ENCODE results near the gene RPUSD3. TPM values are rescaled to one million over a fixed set of nuclear protein-coding genes. Genes with fewer than 3 reads are reported as not detected.
A peak's percentile ranks its signal among the peaks of the same experiment; 100 is the strongest.

The RPUSD3 gene
- total RNA-seq, 1 experiment from 2014 or later = 30.5 TPM

DNA sequence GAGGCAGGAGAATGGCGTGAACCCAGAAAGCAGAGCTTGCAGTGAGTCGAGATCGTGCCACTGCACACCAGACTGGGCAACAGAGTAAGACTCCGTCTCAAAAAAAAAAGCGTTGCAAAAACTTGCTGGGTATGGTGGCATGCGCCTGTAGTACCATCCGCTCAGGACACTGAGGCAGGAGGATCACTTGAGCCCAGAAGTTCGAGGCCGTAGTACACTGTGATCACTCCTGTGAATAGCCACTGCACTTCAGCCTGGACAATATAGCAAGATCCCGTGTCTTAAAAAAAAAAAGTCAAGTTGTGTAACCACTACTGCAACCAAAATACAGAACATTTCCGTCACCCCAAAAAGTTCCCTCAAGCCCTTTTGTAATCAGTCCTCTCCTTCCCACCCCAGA lies 49.4 kb downstream of the RPUSD3 start:
- Histone ChIP-seq H3K9me3 (replicated peaks) (no peaks in the 10 kb centered on the region), H3K4me1 (replicated peaks) (peaks cover 12% of the 10 kb centered on the region)

DNA sequence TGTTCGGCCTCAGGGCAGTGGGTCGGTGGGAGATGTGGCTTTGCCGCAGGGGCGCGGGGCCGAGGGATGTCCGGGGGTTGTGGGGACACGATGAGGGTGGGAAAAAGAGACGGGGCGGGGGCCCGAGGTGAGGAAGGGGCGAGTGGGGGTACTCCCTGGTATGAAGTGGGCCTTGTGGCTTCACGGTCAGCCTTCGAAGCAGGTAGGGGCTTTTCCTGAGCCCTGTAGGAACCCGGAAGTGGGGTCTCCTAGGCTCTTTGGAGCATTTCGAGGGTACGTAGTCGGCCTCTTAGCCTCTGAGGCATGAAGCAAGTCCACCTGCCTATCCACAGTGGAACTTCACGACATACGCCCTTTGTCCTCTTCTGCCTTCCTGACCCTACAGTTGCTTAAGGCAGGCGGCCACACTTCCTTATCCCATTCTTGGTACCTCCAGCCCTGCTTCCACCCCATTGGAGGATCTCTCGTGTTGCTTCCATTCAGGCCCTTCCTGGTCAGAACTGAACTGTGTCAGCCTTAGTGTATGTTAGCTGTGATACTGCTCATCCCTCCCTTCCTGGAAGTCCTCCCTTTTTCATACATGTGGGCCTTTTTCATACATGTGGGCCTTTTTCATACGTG lies 50.5 kb downstream of the RPUSD3 start:
- Histone ChIP-seq H3K36me3 (peaks cover 76% of the 10 kb centered on the region), H3K4me3 (peak overlapping the region; percentile 69), H3K27me3 (replicated peaks) (no peaks in the 10 kb centered on the region), H3K4me1 (replicated peaks) (peaks cover 12% of the 10 kb centered on the region), H3K27ac (peak overlapping the region; percentile 98), H3K9me3 (replicated peaks) (no peaks in the 10 kb centered on the region)
- DNase-seq (ENCODE audit: low read depth in 1 of 2, low spot score in 2 of 2) = peak in 1 of 2 experiments; percentile 27

More for the DNA sequence above, 49.4 kb downstream of the RPUSD3 start:
- H3K36me3 ChIP-seq = peaks cover 81% of the 10 kb centered on the region
- no peak overlapping the region for H3K4me3 ChIP-seq
- H3K27ac ChIP-seq = no peak overlapping the region
- no peaks in the 10 kb centered on the region for H3K27me3 ChIP-seq (replicated peaks)
- no peak for DNase-seq (ENCODE audit: low read depth in 1 of 2, low spot score in 2 of 2)

DNA sequence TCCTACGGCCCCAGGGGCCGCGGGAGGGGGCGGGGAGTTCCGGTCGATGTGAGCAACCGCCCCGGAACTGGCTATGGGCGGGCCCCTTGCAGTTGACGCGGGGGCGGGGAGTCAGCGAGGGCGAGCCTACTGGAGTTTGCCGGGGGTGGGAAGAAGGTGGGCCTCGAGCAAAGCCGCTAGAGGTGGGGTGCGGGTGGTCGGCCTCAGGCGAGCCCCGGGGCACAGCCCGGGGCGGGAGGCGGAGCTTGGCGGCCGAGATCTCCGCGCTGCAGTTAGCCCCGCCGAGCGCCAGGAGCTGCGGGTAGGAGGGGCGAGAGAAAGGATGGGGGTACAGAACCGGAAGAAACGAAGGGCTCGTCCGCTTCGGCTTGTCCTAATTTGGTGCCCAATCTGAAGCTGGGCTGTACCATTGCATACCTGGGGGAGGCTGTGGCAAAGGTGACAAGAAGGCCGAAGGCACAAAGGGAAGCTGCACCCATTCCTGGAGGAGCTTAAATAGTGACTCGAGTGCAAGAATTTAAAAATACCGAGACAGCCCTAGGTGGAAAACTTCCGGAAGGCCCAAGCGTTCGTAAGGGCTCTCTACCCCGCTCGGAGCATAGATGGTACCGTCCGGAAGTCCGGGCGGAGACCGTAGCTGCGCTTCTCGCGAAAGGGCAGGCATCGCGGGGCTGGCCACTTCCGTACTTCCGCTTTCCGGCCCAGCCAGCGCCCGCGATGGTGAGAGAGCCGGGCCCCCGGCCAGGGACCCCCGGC lies 51.2 kb downstream of the RPUSD3 start, which contains the start of the genes ARPC4 and TADA3:
ARPC4 (plus strand) TSS at position 678 of the 756 bp plus-strand sequence; CDS start at position 718, 40 bp downstream.
TADA3 (minus strand) TSS at position 69 of the 756 bp plus-strand sequence. CDS start 1,007 bp downstream, outside the sequence.
- H3K4me3 ChIP-seq = peak within 1 kb of the TSS; percentile 69
- peaks cover 72% of the 10 kb centered on the region for H3K36me3 ChIP-seq
- DNase-seq (ENCODE audit: low read depth in 1 of 2, low spot score in 2 of 2) = peak; percentile 92 to 99
- H3K27ac ChIP-seq = peak within 1 kb of the TSS; percentile 98
- no peaks in the 10 kb centered on the region for H3K27me3 ChIP-seq (replicated peaks)
- H3K4me1 ChIP-seq (replicated peaks) = peaks cover 12% of the 10 kb centered on the region
- H3K9me3 ChIP-seq (replicated peaks) = no peaks in the 10 kb centered on the region

DNA sequence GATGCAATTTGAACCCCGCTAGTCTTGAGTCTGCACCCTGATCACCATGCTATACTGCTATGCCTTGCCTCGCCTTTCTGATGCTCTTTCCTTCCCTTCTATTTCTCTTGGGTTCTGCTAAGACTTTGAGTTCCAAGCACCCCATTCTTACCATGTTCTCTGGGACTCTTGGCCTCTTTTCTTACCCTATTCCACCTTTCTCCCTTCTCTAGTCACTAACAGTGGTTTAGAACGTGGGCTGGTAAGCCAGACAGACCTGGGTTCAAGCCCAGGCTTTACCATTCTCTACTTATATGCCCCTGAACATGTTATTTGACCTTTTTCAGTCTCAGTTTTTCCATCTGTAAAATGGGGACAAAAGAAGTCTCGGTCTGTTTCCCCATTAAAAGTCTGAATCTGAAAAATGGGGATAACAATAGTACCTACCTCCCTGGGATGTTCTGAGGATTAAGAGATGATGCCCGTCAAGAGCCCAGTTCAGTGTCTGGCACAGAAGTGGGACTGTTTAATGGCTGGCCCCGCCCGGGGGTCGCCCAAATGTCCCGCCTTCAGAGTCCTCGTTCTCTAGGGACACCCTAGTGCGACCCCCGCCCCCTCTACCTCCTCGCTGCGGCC lies 51.9 kb downstream of the RPUSD3 start:
- no peaks in the 10 kb centered on the region for H3K27me3 ChIP-seq (replicated peaks)
- H3K36me3 ChIP-seq = peaks cover 72% of the 10 kb centered on the region
- peak overlapping the region; percentile 98 for H3K27ac ChIP-seq
- peaks cover 12% of the 10 kb centered on the region for H3K4me1 ChIP-seq (replicated peaks)
- H3K4me3 ChIP-seq = peak overlapping the region; percentile 69
- no peaks in the 10 kb centered on the region for H3K9me3 ChIP-seq (replicated peaks)
- DNase-seq (ENCODE audit: low read depth in 1 of 2, low spot score in 2 of 2) = no peak

GRCh38 chr3:9791127-9791526 lies 52.7 kb downstream of the RPUSD3 start:
- H3K27me3 ChIP-seq (replicated peaks) = no peaks in the 10 kb centered on the region
- H3K27ac ChIP-seq = no peak overlapping the region
- DNase-seq (ENCODE audit: low read depth in 1 of 2, low spot score in 2 of 2) = no peak
- peaks cover 12% of the 10 kb centered on the region for H3K4me1 ChIP-seq (replicated peaks)
- H3K4me3 ChIP-seq = no peak overlapping the region
- no peaks in the 10 kb centered on the region for H3K9me3 ChIP-seq (replicated peaks)
- H3K36me3 ChIP-seq = peaks cover 75% of the 10 kb centered on the region

Other genes with a start within 250 kb of the RPUSD3 start
- 23.3 and 27.6 TPM in 2 replicates for gene MTMR14, start 194.5 kb downstream of the RPUSD3 start, total RNA-seq (2014; rRNA removed; shearing (Covaris generic))
- gene CPNE9, start 140.2 kb downstream of the RPUSD3 start, total RNA-seq (2014; rRNA removed; shearing (Covaris generic)) = not detected in 2 replicates
- 12.2 and 18.5 TPM in 2 replicates for gene BRPF1, start 112.3 kb downstream of the RPUSD3 start, total RNA-seq (2014; rRNA removed; shearing (Covaris generic))
- gene OGG1, start 94.1 kb downstream of the RPUSD3 start, total RNA-seq (2014; rRNA removed; shearing (Covaris generic)) = 18.8 and 24.4 TPM in 2 replicates
- gene CAMK1, start 74.1 kb downstream of the RPUSD3 start, total RNA-seq (2014; rRNA removed; shearing (Covaris generic)) = 10.0 and 11.8 TPM in 2 replicates
- gene TADA3, start 51.5 kb downstream of the RPUSD3 start, total RNA-seq (2014; rRNA removed; shearing (Covaris generic)) = 102 and 111 TPM in 2 replicates
- gene ARPC4, start 50.9 kb downstream of the RPUSD3 start, total RNA-seq (2014; rRNA removed; shearing (Covaris generic)) = 185 and 270 TPM in 2 replicates
- 2.3 and 5.8 TPM in 2 replicates for gene TTLL3, start 33.7 kb downstream of the RPUSD3 start, total RNA-seq (2014; rRNA removed; shearing (Covaris generic))
- gene CIDEC, start 36.2 kb upstream of the RPUSD3 start, total RNA-seq (2014; rRNA removed; shearing (Covaris generic)) = not detected in 2 replicates
- gene JAGN1, start 46.6 kb upstream of the RPUSD3 start, total RNA-seq (2014; rRNA removed; shearing (Covaris generic)) = 17.2 and 21.2 TPM in 2 replicates
- 0.37 and 0.56 TPM in 2 replicates for gene IL17RE, start 58.8 kb upstream of the RPUSD3 start, total RNA-seq (2014; rRNA removed; shearing (Covaris generic))
- 12.6 and 19.5 TPM in 2 replicates for gene IL17RC, start 73.1 kb upstream of the RPUSD3 start, total RNA-seq (2014; rRNA removed; shearing (Covaris generic))
- gene CRELD1, start 89.8 kb upstream of the RPUSD3 start, total RNA-seq (2014; rRNA removed; shearing (Covaris generic)) = 11.7 and 13.0 TPM in 2 replicates
- 0.25 and 0.58 TPM in 2 replicates for gene PRRT3, start 108.4 kb upstream of the RPUSD3 start, total RNA-seq (2014; rRNA removed; shearing (Covaris generic))
- gene EMC3, start 142.8 kb upstream of the RPUSD3 start, total RNA-seq (2014; rRNA removed; shearing (Covaris generic)) = 34.6 and 86.3 TPM in 2 replicates
- gene FANCD2, start 182.4 kb upstream of the RPUSD3 start, total RNA-seq (2014; rRNA removed; shearing (Covaris generic)) = 30.0 and 36.7 TPM in 2 replicates

All from SJSA1 (cell line).